Neural cell (in vitro differentiated cells): ENCODE data around the gene ZBTB46.

Experiments used
- CTCF ChIP-seq: fragments of 450-650 bp; IDR thresholded peaks from 2 replicates; pipeline ENCODE4 v1.5.1; 2014; ENCODE audit warnings: antibody characterized with exemption, mild to moderate bottlenecking, moderate library complexity; ENCODE audit not compliant: poor library complexity, severe bottlenecking
- EP300 ChIP-seq: fragments of 450-650 bp; conservative IDR thresholded peaks from 2 replicates; pipeline ENCODE4 v1.6.1; 2014; ENCODE audit warnings: antibody characterized with exemption, mild to moderate bottlenecking, moderate library complexity; ENCODE audit not compliant: poor library complexity, severe bottlenecking
- EZH2 ChIP-seq: fragments of 200-600, 300-800 bp; shearing (Covaris generic), sonication (generic); IDR thresholded peaks from 2 replicates; pipeline ENCODE4 v1.6.1; 2014; ENCODE audit warnings: antibody characterized with exemption, low read length, borderline replicate concordance, mild to moderate bottlenecking; ENCODE audit not compliant: insufficient read depth, poor library complexity, severe bottlenecking
- MXI1 ChIP-seq: fragments of 450-650 bp; conservative IDR thresholded peaks from 2 replicates; pipeline ENCODE4 v1.6.1; 2014; ENCODE audit warnings: antibody characterized with exemption, mild to moderate bottlenecking; ENCODE audit not compliant: poor library complexity, severe bottlenecking
- POLR2AphosphoS5 ChIP-seq: IDR thresholded peaks from 2 replicates; pipeline ENCODE4 v1.6.1; 2012
- REST ChIP-seq: IDR thresholded peaks from 2 replicates; pipeline ENCODE4 v1.6.1; 2012; ENCODE audit warnings: borderline replicate concordance
- TAF1 ChIP-seq: IDR thresholded peaks from 2 replicates; pipeline ENCODE4 v1.6.1; 2012; ENCODE audit warnings: low read depth

- no peak for TF ChIP-seq CTCF
- TF ChIP-seq EP300: no peak
- TF ChIP-seq REST: no peak
- TF ChIP-seq TAF1: no peak
- TF ChIP-seq POLR2AphosphoS5: no peak
- TF ChIP-seq MXI1: no peak
- TF ChIP-seq EZH2: no peak
These were observed 49.9 kb downstream of the ZBTB46 start for GRCh38 chr20:63781181-63781580.
